Stimulated activated CD4-positive, alpha-beta T cell treated with anti-CD3 and anti-CD28 coated beads, Interleukin-2, amount 100 ng/mL, for 48 hours (primary cell): Measurements from ENCODE around the gene SBNO1.
"Not testable (repeated sequence)": the region's sequence is repeated elsewhere in the genome, so short reads cannot be mapped to it uniquely, and the experiment has no call there.

Source experiments
- DNase-seq, 2 donors: peaks; one replicate each; pipeline ENCODE4 v3.0.0-alpha.2; 2020

SBNO1 gene

DNA sequence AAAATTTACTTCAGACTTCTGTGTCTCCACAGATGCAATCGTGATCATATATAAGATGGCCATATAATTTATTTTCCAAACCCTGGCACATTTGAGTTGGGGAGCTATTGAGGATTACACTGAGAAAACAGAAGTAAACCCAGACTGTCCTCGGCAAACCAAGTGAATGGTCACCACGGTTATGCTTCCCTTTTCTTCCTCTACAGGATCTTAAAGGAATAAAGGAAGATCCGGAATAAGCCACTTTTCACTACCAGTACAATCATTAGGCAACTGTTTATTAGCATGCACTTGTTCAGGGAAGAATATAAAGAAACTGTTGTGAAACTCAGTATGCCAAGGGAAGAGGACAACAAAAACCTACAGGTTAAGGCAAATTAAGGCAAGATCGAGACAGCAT lies 27.6 kb downstream of the SBNO1 start:
- DNase-seq = no peak

DNA sequence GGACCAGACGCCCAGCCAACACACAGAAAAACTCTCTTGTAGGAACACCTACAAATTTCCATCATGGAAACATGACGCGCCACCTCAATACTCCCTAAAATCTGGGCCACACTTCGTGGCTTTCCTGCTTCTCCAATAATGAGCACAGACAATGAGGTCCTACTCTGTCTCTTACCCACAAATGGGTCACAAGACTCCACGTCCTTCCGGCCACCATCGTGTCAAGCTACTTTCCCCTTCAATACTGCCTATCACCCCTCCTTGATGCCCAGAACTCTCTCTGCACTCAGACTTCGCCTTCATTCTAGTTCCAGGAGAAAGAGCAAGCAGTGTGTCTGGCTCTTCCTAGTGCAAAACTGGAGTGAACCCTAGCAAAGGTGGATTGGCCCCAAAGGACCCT lies 28.1 kb downstream of the SBNO1 start:
- DNase-seq = no peak

DNA sequence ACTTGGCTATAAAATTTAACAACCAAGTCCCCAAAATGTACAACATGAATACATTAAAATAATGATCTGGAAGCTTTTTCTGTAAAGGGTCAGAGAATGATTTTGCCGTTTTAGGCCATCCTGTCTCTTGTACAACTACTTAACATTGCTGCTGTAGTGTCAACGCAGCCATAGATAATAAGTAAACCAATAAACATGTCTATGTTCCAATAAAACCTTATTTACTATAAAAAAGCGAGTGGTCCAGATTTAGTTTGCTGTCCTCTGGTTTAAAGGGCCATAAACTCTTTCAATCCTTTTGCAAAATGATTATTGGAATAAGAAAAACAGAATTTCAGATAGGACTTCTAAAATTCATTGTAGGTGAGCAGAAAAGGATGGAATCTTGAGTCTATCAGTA lies 29.2 kb downstream of the SBNO1 start:
- DNase-seq = no peak

DNA sequence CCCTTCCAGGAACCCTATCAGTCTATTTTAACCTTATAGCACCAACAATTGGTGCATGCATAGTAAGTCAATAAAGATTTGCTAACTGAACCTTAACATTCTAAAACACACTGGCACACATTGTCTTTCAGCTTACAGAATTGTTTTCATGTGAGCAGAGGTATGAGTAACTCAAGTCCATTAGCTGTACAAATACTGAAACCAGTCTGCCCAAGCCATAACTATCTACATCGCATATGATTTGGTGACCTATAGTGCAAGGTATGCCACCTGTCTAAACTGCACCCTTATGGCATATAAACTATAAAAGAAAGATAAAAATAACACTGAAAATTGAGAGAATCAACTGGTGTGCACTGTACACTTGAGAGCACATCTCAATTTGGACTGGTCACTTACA lies 34.8 kb downstream of the SBNO1 start:
- DNase-seq = no peak

DNA sequence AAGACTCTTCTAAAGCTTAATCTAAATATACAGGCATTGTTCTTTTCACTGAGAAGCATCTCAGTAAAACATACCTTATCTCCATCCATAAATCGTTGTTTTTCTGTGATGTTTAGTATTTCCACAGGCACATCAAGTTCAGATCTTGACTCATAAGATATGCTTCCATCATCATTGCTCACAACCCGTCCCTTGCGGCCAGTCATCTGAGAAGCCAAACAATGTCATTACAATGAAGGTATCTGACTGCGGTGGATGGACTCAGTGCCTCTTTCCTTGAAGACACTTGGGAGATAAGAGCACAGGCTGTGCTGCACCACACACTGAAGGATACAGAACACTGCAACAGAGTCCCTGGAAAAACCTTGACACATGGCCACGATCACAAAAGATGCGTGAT lies 44.8 kb downstream of the SBNO1 start:
- DNase-seq = no peak

DNA sequence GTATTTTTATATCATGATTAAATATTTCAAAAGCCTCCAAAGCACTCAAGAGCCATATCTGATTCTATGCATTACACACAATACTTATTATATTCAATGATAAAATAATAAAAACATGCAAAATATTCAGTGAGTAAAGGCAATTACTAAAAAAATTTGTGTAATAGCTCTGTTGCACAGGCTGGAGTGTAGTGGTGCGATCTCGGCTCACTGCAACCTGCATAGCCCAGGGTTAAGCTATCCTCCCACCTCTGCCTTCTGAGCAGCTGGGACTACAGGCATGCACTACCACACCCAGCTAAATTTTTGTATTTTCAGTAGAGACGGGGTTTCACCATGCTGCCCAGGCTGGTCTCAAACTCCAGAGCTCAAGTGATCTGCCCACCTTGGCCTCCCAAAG lies 45.4 kb downstream of the SBNO1 start:
- DNase-seq = no peak

DNA sequence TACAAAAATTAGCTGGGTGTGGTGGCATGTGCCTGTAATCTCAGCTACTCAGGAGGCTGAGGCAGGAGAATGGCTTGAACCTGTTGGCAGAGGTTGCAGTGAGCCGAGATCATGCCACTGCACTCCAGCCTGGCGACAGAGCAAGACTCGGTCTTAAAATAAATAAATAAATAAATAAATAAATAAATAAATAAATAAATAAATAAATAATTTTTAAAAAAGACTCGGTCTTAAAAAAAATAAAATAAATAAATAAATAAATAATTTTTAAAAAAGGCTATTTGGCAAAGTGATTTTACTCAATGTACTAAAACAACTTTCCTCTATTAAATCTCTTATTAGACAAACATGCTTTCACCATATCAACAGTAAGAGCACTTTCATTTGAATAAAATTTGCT lies 51.6 kb downstream of the SBNO1 start:
- DNase-seq = not testable (repeated sequence)

DNA sequence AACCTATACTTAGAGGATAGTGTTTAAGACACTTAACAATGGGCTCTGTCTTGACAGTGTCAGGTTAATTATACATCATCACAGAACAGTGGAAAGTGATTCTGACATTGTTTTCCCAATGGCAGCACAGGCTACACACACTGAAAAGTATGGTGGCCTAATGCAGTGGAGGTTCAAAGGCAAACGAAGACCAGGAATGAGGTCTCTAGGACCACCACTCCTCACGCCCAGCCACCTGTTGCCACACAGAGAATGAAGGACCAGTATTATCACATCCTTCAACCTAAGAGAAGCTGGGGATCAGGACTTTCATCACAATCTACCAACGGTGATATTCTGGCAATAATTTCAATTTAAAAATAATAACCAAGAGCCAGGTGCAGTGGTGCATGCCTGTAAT lies 58.4 kb downstream of the SBNO1 start:
- DNase-seq = no peak

DNA sequence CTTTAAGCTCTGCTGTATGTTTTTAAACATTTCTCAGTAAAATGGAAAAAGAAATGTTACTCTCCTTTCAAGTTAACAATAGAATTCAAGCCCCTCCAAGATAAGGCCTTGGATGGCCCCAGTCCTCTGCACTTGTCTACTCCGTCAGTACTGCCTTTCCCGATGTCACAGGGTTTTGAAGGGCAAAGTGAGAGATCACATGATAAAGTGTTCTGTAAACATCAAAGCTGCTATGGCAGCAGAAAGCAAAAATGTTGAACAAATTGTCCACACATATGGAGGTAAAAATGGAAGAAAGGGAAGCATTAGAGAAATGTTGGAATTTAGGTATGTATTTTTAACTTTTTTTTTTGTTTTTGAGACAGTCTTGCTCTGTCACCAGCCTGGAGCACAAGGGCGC lies 59.5 kb downstream of the SBNO1 start:
- no peak for DNase-seq

DNA sequence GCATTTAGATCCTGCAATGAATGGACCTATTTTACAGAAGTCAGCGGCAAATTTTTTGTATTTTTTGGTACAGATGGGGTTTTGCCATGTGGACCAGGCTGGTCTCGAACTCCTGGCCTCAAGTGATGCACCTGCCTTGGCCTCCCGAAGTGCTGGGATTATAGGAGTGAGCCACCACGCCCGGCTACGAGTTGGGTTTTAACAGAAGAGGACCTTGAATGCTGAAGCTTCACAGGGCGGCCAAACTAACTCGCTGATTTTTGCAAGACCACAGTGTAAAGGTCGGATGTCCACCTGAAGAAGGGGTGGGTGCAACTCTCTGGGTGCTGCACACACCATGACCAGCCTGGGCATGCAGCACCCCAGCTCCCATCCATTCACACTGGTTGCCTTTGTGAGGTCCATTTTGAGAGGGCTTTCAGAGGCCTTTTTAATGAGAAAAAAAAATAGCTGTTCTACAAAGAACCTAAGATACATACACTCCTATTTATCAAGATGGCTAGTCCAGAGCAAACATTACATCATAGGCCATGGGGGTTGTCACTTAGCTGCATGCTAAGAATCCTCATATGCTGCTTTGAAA lies 71.4 kb downstream of the SBNO1 start:
- no peak for DNase-seq

DNA sequence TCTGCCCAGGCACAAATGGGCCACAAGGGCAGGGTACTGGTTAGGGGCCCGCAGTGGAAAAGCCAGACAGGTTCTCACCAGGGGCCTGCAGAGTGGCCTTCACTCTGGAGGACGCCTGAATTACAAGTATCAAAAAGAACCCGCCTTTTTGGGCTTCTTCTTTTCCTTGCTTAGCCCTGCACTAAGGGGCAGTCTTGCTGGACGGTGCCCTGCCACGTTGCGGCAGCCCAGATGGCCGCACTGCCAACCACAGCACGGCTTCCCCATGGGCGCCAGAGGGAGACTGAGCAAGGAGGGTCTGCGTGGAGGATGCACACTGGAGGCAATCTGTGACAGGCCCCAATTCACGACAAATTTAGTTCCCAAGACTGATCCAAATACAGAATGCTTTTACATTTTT lies 74.7 kb downstream of the SBNO1 start:
- DNase-seq = no peak

DNA sequence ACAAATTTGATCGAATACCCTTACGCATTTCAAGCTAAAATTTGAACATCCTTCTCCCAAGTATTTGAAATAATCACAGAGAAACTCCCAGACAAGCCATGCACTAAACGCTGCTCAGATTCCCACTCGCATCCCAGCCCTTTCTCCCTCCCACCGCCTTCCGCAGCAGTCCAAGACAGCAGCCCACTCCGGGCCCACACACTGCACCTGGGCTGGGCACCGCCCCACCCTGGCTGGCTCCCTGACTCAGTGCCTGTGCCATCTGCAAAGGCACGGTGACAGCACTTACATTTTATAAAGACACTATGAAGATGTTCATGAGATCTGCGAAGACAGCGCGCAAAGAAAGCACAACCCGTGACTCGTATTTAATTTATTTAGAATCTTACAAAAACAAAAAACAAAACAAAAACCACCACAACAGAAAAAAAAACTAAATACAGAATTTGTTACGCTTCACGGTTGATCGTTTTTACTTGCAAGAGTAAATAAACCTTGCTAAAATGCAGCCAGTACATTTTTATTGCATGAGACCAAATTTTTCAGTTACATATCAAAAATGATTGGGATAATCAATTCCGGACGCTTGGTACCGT lies 75.8 kb downstream of the SBNO1 start:
- DNase-seq = no peak

DNA sequence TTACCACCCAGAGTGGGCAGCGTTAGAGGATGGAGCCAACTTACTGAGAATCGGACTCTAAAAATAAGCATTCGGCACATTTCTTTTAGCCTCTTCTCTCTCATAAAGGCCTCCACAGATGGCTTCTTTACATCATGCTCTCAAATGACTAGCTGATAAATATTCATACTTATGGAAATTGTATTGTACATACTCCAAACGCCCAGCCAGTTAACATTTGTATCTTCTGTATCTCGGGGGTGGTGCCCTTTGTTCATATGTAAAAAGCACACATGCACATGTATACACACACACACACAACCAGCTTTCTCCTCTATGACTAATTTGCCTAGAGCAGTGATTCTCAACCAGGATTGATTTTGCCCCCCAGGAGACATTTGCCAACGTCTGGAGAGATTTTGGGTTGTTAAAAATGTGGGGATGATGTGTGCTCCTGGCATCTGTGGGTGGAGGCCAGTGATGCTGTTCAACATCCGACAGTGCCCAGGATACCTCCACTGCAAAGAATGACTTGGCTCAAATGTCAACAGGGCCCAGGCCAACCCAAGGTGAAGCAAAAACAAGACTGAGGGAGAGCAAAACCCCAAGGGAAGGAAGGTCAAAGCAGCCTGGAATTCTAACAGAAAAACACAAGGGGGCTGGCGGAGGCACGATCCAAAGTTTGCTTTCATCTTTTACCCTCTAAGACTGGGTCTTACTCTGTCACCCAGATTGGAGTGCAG lies 77.8 kb downstream of the SBNO1 start:
- DNase-seq = no peak

DNA sequence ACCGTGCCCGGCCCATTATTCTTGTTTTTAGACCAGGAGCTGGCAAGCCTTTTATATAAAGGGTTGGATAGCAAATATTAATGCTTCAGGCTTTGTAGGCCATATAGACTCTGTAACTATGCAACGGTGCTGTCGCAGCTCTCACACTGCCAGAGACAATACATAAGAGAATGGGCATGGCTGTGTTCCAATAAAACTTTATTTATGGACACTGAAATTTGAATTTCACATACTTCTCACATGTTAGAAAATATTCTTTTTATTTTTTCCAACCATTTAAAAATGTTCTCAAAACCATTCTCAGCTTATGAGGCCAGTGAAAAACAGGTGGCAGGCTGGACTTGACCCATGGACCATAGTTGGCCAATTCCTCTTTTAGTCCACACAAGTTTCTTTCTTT lies 80.0 kb downstream of the SBNO1 start:
- no peak for DNase-seq

DNA sequence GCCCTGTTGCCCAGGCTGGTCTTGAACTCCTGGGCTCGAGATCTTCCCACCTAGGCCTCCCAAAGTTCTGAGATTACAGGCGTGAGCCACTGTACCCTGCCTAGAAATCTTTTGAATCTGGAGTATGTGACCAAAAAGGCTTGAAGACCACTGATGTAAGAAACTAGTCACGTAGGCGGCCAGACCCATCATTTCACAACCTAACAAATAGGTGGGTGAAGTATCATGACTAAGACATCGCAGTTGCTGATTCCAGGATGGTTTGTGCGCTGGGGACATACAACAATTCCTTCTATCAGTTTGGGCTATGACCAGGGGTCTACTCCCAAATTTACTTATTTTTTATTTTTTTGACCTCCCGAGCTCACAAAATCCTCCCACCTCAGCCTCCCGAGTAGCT lies 81.2 kb downstream of the SBNO1 start:
- no peak for DNase-seq

DNA sequence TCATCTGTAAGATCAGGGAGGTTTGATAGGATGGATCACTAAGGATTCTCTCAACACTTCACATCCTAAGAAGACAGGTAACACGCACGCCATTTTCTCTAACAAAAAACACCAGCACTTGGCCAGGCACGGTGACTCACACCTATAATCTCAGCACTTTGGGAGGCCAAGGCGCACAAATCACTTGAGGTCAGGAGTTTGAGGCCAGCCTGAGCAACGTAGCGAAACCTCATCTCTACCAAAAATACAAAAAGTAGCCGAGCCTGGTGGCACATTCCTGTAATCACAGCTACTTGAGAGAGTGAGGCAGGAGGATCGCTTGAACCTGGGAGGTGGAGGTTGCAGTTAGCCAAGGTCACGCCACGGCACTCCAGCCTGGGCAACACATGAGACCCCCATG lies 82.5 kb downstream of the SBNO1 start:
- DNase-seq = no peak

DNA sequence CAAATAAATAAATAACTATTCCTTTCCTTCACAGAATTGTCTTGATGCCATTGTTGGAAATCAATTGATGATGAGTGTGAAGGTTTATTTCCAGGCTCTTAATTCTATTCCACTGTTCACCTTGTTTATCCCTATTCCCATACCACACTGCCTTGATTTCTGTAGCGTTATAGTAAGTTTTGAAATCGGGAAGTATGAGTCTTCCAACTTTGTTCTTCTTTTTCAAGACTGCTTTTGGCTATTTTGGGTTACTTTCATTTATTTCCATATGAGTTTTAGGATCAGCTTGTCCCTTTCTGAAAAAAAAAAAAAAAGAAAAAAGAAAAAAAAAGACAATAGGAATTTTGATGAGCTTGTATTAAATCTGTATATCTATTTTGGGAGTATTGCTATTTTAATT lies 83.7 kb downstream of the SBNO1 start:
- DNase-seq = no peak

DNA sequence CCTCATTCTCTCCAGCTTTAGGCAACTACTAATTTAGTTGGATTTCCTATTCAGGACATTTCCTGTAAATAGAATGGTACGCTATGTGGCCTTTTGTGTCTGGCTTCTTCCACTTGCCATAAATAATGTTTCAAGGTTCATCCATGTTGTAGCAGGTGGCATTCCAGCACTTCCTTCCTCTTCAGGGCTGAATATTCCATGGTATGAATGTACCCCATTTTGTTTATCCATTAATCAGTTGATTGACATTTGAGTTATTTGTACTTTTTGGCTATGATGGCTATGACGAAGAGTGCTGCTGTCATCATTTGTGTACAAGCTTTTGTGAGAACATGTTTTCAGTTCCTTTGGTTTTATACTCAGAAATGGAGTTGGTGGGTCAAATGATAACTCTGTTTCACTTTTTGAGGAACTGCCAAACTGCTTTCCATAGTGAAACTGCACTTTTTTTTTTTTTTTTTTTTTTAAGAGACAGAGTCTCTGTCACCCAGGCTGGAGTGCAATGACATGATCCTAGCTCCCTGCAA lies 86.5 kb downstream of the SBNO1 start:
- DNase-seq = no peak

DNA sequence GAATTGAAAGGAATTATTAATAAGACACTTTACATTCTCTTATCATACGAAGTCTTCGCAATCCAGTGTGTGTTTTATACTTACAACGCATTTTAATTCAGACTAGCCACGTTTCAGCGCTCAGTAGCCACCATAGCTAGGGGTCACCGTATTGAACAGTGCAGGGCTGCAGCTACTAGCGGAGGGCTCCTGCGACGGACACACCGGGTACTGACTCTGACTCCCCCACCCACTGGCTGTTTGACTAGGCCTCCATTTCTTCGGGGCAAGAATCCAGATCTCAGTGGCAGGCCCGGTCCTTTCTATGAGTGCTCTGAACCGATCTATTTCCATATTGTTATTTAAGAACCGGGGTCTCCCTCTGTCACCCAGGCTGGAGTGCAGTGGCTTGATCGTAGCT lies 91.5 kb downstream of the SBNO1 start:
- DNase-seq = no peak

DNA sequence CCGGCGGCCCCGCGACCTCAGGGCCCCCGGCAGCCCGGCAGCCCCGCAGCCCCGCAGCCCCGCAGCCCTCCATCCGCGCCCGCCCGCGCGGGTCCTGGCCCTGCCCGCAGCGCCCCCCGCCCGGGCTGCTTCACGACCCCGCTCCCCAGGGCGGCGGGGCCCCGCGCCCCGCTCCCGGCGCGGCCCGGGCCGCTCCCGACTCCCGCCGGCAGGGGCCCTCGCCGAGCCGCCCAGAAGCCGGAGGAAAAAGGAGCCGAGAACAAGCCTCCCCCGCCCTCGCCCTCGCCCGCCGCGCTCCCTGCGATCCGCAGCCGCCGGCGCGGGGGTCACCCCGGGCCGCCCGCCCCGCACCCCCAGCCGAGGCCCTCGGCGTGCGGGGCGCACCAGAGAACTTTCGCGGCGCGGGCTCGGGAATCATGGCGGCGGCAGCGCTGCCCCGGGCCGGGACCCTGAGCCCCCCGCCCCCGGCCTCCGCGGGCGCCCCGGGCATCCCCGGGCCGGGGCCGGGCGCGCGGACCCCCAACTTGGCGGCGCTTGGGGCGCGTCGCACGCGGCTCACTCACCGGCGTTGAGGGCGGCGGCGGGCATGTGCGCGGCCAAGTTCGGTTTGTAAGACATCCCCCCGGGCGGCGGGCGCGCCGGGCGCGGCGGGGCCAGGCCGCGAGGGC lies 93.5 kb downstream of the SBNO1 start:
- peak; percentile 70 to 74 for DNase-seq

DNA sequence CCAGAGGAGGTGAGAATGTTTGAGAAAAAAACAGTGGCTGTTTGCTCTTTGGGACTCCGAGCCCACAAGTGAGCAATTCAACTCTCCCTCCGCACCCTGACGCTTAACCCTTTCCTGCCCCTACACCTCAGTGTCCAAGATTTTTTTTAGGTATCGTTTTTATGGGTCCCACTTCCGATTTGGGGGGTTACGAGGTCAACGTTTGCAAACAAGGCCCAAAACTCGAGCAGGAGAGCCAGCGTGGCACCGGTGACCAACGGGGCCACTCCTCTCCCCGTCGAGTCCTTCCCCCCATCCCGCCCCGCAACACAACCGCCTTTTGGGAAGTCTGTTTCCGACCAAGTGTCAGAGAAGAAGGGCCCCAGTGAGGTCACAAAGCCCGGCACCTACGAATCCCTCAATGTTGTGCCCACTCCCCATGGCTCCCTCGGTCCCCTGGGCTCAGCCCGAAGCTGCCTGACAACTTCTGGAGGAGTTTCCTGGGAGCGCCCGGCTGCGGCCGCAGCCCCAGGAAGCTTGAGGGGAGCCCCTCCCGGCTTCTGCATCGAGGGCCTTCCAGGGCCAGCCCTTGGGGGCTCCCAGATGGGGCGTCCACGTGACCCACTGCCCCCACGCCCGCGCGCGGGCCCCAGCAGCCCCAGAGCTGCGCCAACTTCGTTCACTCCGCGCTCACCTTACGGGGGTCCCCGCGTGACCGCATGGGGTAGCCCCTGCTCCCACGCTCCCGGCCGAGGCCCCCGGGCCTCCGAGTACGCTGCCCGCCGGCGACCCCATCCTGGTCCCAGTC lies 94.2 kb downstream of the SBNO1 start:
- no peak for DNase-seq

DNA sequence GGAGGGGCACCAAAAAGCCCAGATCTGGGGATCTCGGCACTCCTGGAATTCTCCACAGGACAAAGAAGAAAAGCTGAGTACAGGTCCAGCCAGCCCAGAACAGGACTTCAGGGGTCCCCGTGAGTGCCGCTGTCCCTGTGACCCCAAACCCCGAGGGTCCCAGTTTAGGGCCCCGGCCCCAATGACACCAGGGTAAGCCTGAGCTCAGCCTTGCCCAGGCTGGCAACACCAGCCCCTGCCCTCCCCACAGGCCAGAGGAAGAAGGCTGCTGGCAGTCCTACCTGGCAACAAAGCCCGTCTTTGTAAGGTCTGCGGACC lies 94.8 kb downstream of the SBNO1 start:
- DNase-seq = no peak

DNA sequence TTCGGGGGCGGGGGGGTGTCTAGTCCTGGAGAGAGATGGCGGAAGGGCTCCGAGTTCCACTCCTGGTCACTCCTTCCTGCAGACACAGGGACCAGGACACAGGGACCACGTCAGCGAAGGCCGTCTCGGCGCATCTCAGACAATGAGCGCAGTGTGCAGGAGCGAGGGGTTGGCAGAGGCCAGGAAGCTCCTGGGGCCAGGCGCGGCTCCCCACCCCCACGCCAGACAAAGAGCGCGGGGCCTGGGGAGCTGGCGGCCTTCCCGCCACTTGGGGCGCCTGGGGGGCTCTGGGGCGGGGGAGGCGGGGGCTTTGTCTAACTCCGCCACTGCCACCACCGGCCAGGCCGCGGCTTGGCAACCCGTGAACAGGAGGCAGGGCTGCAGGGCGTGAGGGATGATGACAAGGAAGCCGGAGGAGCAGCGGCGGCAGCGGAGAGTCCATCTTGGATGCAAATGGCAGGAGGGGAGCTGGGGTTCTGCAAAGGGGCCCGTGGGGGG lies 95.2 kb downstream of the SBNO1 start:
- DNase-seq = peak in 1 of 2 donors; percentile 40
